GM21447 (cell line): ENCODE results near the gene PRSS37.

Experiments
- ATAC-seq: cut with Tn5 transposase; IDR thresholded peaks from one replicate; pipeline ENCODE4 v1.9.1; 2021; ENCODE audit not compliant: unreplicated experiment

PRSS37 gene

GRCh38 chr7:141788296-141788695, 53.0 kb downstream of the PRSS37 start:
- no peak for ATAC-seq
